K562 (cell line): ENCODE data around the gene CABP7. TPM values are rescaled to one million over a fixed set of nuclear protein-coding genes. Genes with fewer than 3 reads are reported as not detected.

Source experiments
- ATAC-seq: fragments of 200-7000 bp; cut with Tn5 transposase; 3 replicates; pipeline ENCODE4 v1.9.1; 2020; ENCODE audit warnings: moderate library complexity
- BruUV-seq: library from RNA; stranded (reverse); fragments of 400-500 nt; replicated peaks from 2 replicates; lab custom pipeline; 2021; lab: Mats Ljungman, UMichigan
- CTCF ChIA-PET: fragments of 300-600 bp; formaldehyde crosslinking; extraction: SDS; loops from one replicate; lab custom pipeline; 2021; ENCODE audit warnings: low intra/inter-chr PET ratio; lab: Yijun Ruan, JAX
- POLR2A ChIA-PET: fragments of 300-600, 350-650 bp; sonication (Branson Sonifier 250); formaldehyde crosslinking; extraction: SDS; loops from one replicate; lab custom pipeline; 2021; ENCODE audit warnings: antibody characterized with exemption, inconsistent platforms; lab: Yijun Ruan, JAX
- DNase-seq, 4 experiments: peaks; one replicate each; pipeline versions ENCODE4 v3.0.0 to v3.0.0-alpha.2; 2011 to 2018; ENCODE audit warnings: low spot score in 3 of 4, mixed read lengths in 3 of 4; ENCODE audit errors: extremely low read depth in 1 of 4
- FAIRE-seq: peaks from 2 replicates; lab custom pipeline; 2011; peaks lifted over from hg19 to GRCh38; lab: Jason Lieb, UNC
- H2AFZ ChIP-seq: 2 replicates; pipeline ENCODE4 v1.6.0; 2011; ENCODE audit warnings: low read depth, low read length, control low read depth, inconsistent platforms
- H3K27ac ChIP-seq: fragments of 200-600 bp; 3 replicates; pipeline ENCODE4 v1.8.0; 2011; ENCODE audit warnings: low read depth, mild to moderate bottlenecking, control low read depth, inconsistent platforms, low read length, moderate library complexity, mixed read lengths; ENCODE audit errors: extremely low read depth
- H3K27me3 ChIP-seq, 2 experiments: fragments of 300-600 bp in 1 of 2; 2 replicates in 1 of 2; 3 replicates in 1 of 2; pipeline versions ENCODE4 v1.6.0 to v1.8.0; 2011; ENCODE audit warnings: inconsistent platforms in 2 of 2, low read length in 2 of 2, mild to moderate bottlenecking in 1 of 2, mixed read lengths in 1 of 2, moderate library complexity in 1 of 2; ENCODE audit not compliant: control insufficient read depth in 2 of 2, insufficient read depth in 2 of 2
- H3K36me3 ChIP-seq: fragments of 300-600 bp; 3 replicates; pipeline ENCODE4 v1.8.0; 2011; ENCODE audit warnings: mild to moderate bottlenecking, low read length, inconsistent platforms; ENCODE audit not compliant: control insufficient read depth, insufficient read depth
- H3K4me1 ChIP-seq, 2 experiments: fragments of 200-600 bp in 1 of 2; replicated peaks in 1 of 2; 2 replicates in 1 of 2; 3 replicates in 1 of 2; pipeline versions ENCODE4 v1.5.1 to v1.8.0; 2011; ENCODE audit warnings: inconsistent platforms in 2 of 2, low read length in 2 of 2, mild to moderate bottlenecking in 1 of 2, mixed read lengths in 1 of 2, moderate library complexity in 1 of 2; ENCODE audit not compliant: control insufficient read depth in 2 of 2, insufficient read depth in 2 of 2
- H3K4me2 ChIP-seq: 2 replicates; pipeline ENCODE4 v1.6.1; 2011; ENCODE audit warnings: low read length, control low read depth, inconsistent platforms, mixed read lengths; ENCODE audit not compliant: insufficient read depth
- H3K4me3 ChIP-seq: fragments of 200-600 bp; sonication (generic), shearing (Covaris generic); 2 replicates; pipeline ENCODE4 v1.5.1; 2016; ENCODE audit warnings: control low read depth, inconsistent platforms
- H3K79me2 ChIP-seq: fragments of 200-600 bp; 3 replicates; pipeline ENCODE4 v1.8.0; 2011; ENCODE audit warnings: low read length, inconsistent platforms; ENCODE audit not compliant: control insufficient read depth, insufficient read depth
- H3K9ac ChIP-seq, 2 experiments: 2 replicates each; pipeline versions ENCODE4 v1.6.0 to v1.6.1; 2011; ENCODE audit warnings: low read depth in 2 of 2, low read length in 2 of 2, control low read depth in 1 of 2, inconsistent platforms in 1 of 2, mild to moderate bottlenecking in 1 of 2, mixed read lengths in 1 of 2; ENCODE audit not compliant: insufficient read depth in 1 of 2
- H3K9me1 ChIP-seq: one replicate; pipeline ENCODE4 v1.6.0; 2011; ENCODE audit warnings: inconsistent platforms, mild to moderate bottlenecking, low read length, moderate library complexity; ENCODE audit not compliant: control insufficient read depth, insufficient read depth
- H3K9me3 ChIP-seq: replicated peaks from 2 replicates; pipeline ENCODE4 v1.5.1; 2011; ENCODE audit warnings: low read depth, low read length, inconsistent platforms; ENCODE audit not compliant: control insufficient read depth, insufficient read depth
- H4K20me1 ChIP-seq: replicated peaks from 2 replicates; pipeline ENCODE4 v1.6.1; 2011; ENCODE audit warnings: low read length, inconsistent platforms, mixed read lengths; ENCODE audit not compliant: control insufficient read depth, insufficient read depth
- CBX8 ChIP-seq: fragments of 200-600 bp; sonication (generic); IDR thresholded peaks from 2 replicates; pipeline ENCODE4 v1.6.1; 2012; ENCODE audit warnings: borderline replicate concordance, mixed run types, low read depth, mild to moderate bottlenecking, moderate library complexity, mixed read lengths, low read length, control low read depth, inconsistent platforms; ENCODE audit not compliant: poor library complexity, severe bottlenecking; ENCODE audit errors: extremely low read depth
- CEBPG ChIP-seq, 3 experiments: fragments of 200-800 bp in 1 of 3; sonication (Bioruptor generic) in 1 of 3; sonication (generic) in 1 of 3; formaldehyde crosslinking in 1 of 3; IDR thresholded peaks in 2 of 3; conservative IDR thresholded peaks in 1 of 3; 2 replicates each; pipeline versions ENCODE4 v1.6.1 to v1.8.0; 2016 to 2022; ENCODE audit warnings: missing compliant biosample characterization in 2 of 3, missing genetic modification characterization in 2 of 3, mild to moderate bottlenecking in 1 of 3, missing genetic modification reagents in 1 of 3
- FOSL1 ChIP-seq: fragments of 200-800 bp; sonication (Bioruptor generic); conservative IDR thresholded peaks from 2 replicates; pipeline ENCODE4 v1.6.1; 2016; ENCODE audit warnings: missing genetic modification characterization, missing compliant biosample characterization
- TBL1XR1 ChIP-seq, 2 experiments: IDR thresholded peaks; 2 replicates each; pipeline ENCODE4 v1.6.1; 2012; ENCODE audit warnings: improper control_type of control experiment in 2 of 2, low read length in 2 of 2, mild to moderate bottlenecking in 1 of 2
- ZNF609 ChIP-seq: sonication (generic); formaldehyde crosslinking; IDR thresholded peaks from 2 replicates; pipeline ENCODE4 v1.8.1; 2023; ENCODE audit warnings: missing genetic modification reagents, mild to moderate bottlenecking, borderline replicate concordance
- WGBS: fragments of 100-300 bp; shearing (Covaris generic); methylation state at CpG from one replicate; pipeline ENCODE4 v1.1.6; 2016; ENCODE audit warnings: low coverage, mixed read lengths; ENCODE audit not compliant: insufficient coverage; ENCODE audit errors: missing lambda C conversion rate; 5-methylcytosine and 5-hydroxymethylcytosine counted together
- in situ Hi-C: fragments of 300-500 bp; cut with MboI; formaldehyde crosslinking; loops from 4 replicates; pipeline ENCODE4 v1.15.0; 2018; ENCODE audit warnings: inconsistent platforms, mixed read lengths
- intact Hi-C: fragments of 100-400 bp; cut with micrococcal nuclease; formaldehyde crosslinking; loops from 2 replicates; pipeline ENCODE4 v1.14.2; 2022
- polyA plus RNA-seq, 8 experiments: library from polyadenylated mRNA; depleted of rRNA in 4 of 8; stranded (reverse) in 5 of 8; unstranded in 3 of 8; fragments of >200 nt; fragmentation: Nextera tagmentation in 2 of 8; fragmentation: Illumina TruSeq in 1 of 8; extraction: Ambion mirVana in 2 of 8; extraction: Trizol in 1 of 8; gene quantifications; 2 replicates each; pipeline versions ENCODE4 v1.2.1 to v1.2.3, GENCODE V29; 2011 to 2014; ENCODE audit warnings: inconsistent platforms in 1 of 8, missing spikeins in 1 of 8
- total RNA-seq, 7 experiments: library from RNA; depleted of rRNA in 6 of 7; stranded (reverse); fragments of >200 nt in 6 of 7; fragmentation: Illumina TruSeq in 2 of 7; extraction: Trizol in 2 of 7; gene quantifications; 2 replicates each; pipeline versions ENCODE4 v1.2.1 to v1.2.3, GENCODE V29; 2011 to 2021; ENCODE audit warnings: low replicate concordance in 1 of 7

Gene CABP7
- total and polyA plus RNA-seq, 9 of the 15 experiments (the other 6 are each of a cell fraction or from before 2014, with no cell fraction given): not detected

- Histone ChIP-seq H3K36me3 (peaks cover 26% of the 10 kb centered on the region), H3K9me1 (no peaks in the 10 kb centered on the region), H3K9me3 (no peaks in the 10 kb centered on the region), H3K4me1 (peaks cover 2 to 3% of the 10 kb centered on the region in 2 experiments; a peak in 2 of 5 replicates), H4K20me1 (no peaks in the 10 kb centered on the region), H3K27me3 (no peaks in the 10 kb centered on the region), H3K4me3 (no peak overlapping the region), H2AFZ (no peak overlapping the region), H3K27ac (no peak overlapping the region), H3K4me2 (no peak overlapping the region), H3K79me2 (peaks cover 11% of the 10 kb centered on the region), H3K9ac (no peak overlapping the region)
- ChIA-PET POLR2A (interaction anchor here (1.3 kb wide), 1 partner anchor 10 kb away, joined by 9 read pairs; no protein-coding TSS in a partner anchor), CTCF (no interaction called here)
- ATAC-seq: no peak
- BruUV-seq: no TSS peak
- in situ Hi-C loops: no loop called here
- intact Hi-C loops: no loop called here
- DNase-seq: no peak
- no peak for FAIRE-seq
- WGBS: 52% methylated on average over 2 of the region's 2 CpGs
- TF ChIP-seq FOSL1 (no peak), CEBPG (CRISPR knock-in tag; IDR thresholded peaks at IDR 0.05) (no peak), CEBPG (tag; conservative IDR thresholded peaks at IDR 0.05 in 1 of 2, IDR thresholded peaks at IDR 0.05 in 1 of 2) (no peak), ZNF609 (CRISPR knock-in tag) (no peak), CBX8 (no peak), TBL1XR1 (IDR thresholded peaks at IDR 0.05; ENCODE audit: low read length in 2 of 2) (no peak)
Measured at GRCh38 chr22:29773233-29773632, 53.4 kb downstream of the CABP7 start.
